HCT116 (cell line): ENCODE results near the gene MYBL2. TPM values are rescaled to one million over a fixed set of nuclear protein-coding genes. Genes with fewer than 3 reads are reported as not detected.

ENCODE experiments used
- ATAC-seq: fragments of 200-7000 bp; cut with Tn5 transposase; 2 replicates; pipeline ENCODE4 v1.9.1; 2020; ENCODE audit warnings: mild to moderate bottlenecking, moderate library complexity
- BruUV-seq: library from RNA; stranded (reverse); fragments of 400-500 nt; replicated peaks from 2 replicates; lab custom pipeline; 2021; lab: Mats Ljungman, UMichigan
- CTCF ChIA-PET: fragments of 300-600 bp; sonication (Branson Sonifier 250); formaldehyde crosslinking; loops from one replicate; lab custom pipeline; 2021; ENCODE audit warnings: antibody characterized with exemption; lab: Charles Lee
- POLR2A ChIA-PET: fragments of 300-600, 350-600 bp; sonication (Branson Sonifier 250); formaldehyde crosslinking; loops from one replicate; lab custom pipeline; 2021; ENCODE audit warnings: antibody characterized with exemption; lab: Charles Lee
- RAD21 ChIA-PET, 2 experiments: fragments of 300-600 bp; sonication (Branson Sonifier 250); formaldehyde crosslinking; loops; one replicate each; lab custom pipeline; 2023; ENCODE audit warnings: low total read pairs in 2 of 2; ENCODE audit not compliant: uncharacterized antibody in 2 of 2, unreplicated experiment in 2 of 2, low non-redundant PET in 1 of 2; lab: Charles Lee
- DNase-seq: peaks from one replicate; pipeline ENCODE4 v3.0.0-alpha.2; 2010; ENCODE audit warnings: low read depth, low spot score
- H2AFZ ChIP-seq: fragments of 200-600 bp; shearing (Covaris generic), sonication (generic); 2 replicates; pipeline ENCODE4 v1.6.1; 2017; ENCODE audit warnings: low read depth, mixed run types, mixed read lengths, antibody characterized with exemption, low read length; ENCODE audit not compliant: poor library complexity, severe bottlenecking
- H3K27ac ChIP-seq: 2 replicates; pipeline ENCODE4 v1.5.1; 2012; ENCODE audit warnings: low read depth, low read length
- H3K27me3 ChIP-seq: fragments of 200-600 bp; sonication (generic); 2 replicates; pipeline ENCODE4 v1.6.1; 2016; ENCODE audit warnings: mixed run types, low read length, mixed read lengths; ENCODE audit not compliant: insufficient read depth
- H3K36me3 ChIP-seq, 2 experiments: fragments of 200-500 bp in 1 of 2; fragments of 200-600 bp in 1 of 2; sonication (Bioruptor generic) in 1 of 2; sonication (generic) in 1 of 2; 2 replicates each; pipeline versions ENCODE4 v1.5.1 to v1.6.1; 2014 to 2016; ENCODE audit warnings: low read length in 2 of 2, inconsistent platforms in 1 of 2, mixed read lengths in 1 of 2, mixed run types in 1 of 2; ENCODE audit not compliant: insufficient read depth in 2 of 2, control insufficient read depth in 1 of 2
- H3K4me1 ChIP-seq, 2 experiments: fragments of 200-600 bp in 1 of 2; sonication (generic) in 1 of 2; 2 replicates each; pipeline versions ENCODE4 v1.5.1 to v1.6.1; 2012 to 2017; ENCODE audit warnings: low read length in 2 of 2, inconsistent platforms in 1 of 2, mild to moderate bottlenecking in 1 of 2, mixed read lengths in 1 of 2, mixed run types in 1 of 2, moderate library complexity in 1 of 2; ENCODE audit not compliant: insufficient read depth in 2 of 2, control insufficient read depth in 1 of 2
- H3K4me2 ChIP-seq: fragments of 200-600 bp; sonication (generic); 2 replicates; pipeline ENCODE4 v1.6.1; 2017; ENCODE audit warnings: mixed run types, low read length, mixed read lengths
- H3K4me3 ChIP-seq, 2 experiments: fragments of 200-600 bp in 1 of 2; sonication (generic) in 1 of 2; replicated peaks in 1 of 2; 2 replicates each; pipeline ENCODE4 v1.5.1; 2011 to 2016; ENCODE audit warnings: low read length in 2 of 2, control low read depth in 1 of 2, low read depth in 1 of 2, mild to moderate bottlenecking in 1 of 2, mixed read lengths in 1 of 2, mixed run types in 1 of 2
- H3K79me2 ChIP-seq: fragments of 200-600 bp; sonication (generic); 2 replicates; pipeline ENCODE4 v1.6.1; 2017; ENCODE audit warnings: mild to moderate bottlenecking, mixed run types, low read length, moderate library complexity, mixed read lengths; ENCODE audit not compliant: insufficient read depth
- H3K9ac ChIP-seq: fragments of 200-600 bp; sonication (generic); 2 replicates; pipeline ENCODE4 v1.6.1; 2016; ENCODE audit warnings: low read length, mixed read lengths
- H3K9me2 ChIP-seq: fragments of 200-600 bp; sonication (generic), shearing (Covaris generic); 2 replicates; pipeline ENCODE4 v1.6.1; 2017; ENCODE audit warnings: mixed run types, mild to moderate bottlenecking, moderate library complexity; ENCODE audit not compliant: insufficient read depth
- H3K9me3 ChIP-seq, 2 experiments: fragments of 200-500 bp in 1 of 2; fragments of 200-600 bp in 1 of 2; sonication (Bioruptor generic) in 1 of 2; sonication (generic) in 1 of 2; 2 replicates each; pipeline ENCODE4 v1.6.1; 2014 to 2017; ENCODE audit warnings: low read length in 2 of 2, mixed read lengths in 2 of 2, inconsistent platforms in 1 of 2, low read depth in 1 of 2, mild to moderate bottlenecking in 1 of 2, mixed run types in 1 of 2, moderate library complexity in 1 of 2; ENCODE audit not compliant: control insufficient read depth in 1 of 2, insufficient read depth in 1 of 2
- H4K20me1 ChIP-seq: fragments of 200-600 bp; sonication (generic), shearing (Covaris generic); 2 replicates; pipeline ENCODE4 v1.6.1; 2017; ENCODE audit warnings: mixed run types, mild to moderate bottlenecking, moderate library complexity; ENCODE audit not compliant: insufficient read depth
- CEBPB ChIP-seq: IDR thresholded peaks from 2 replicates; pipeline ENCODE4 v1.6.1; 2012; ENCODE audit warnings: low read depth
- EZH2 ChIP-seq: fragments of 200-600 bp; sonication (generic); IDR thresholded peaks from 2 replicates; pipeline ENCODE4 v1.6.1; 2017; ENCODE audit warnings: antibody characterized with exemption, mixed run types
- FOSL1 ChIP-seq: IDR thresholded peaks from 2 replicates; pipeline ENCODE4 v1.6.1; 2012; ENCODE audit warnings: low read depth
- JUND ChIP-seq: IDR thresholded peaks from 2 replicates; pipeline ENCODE4 v1.6.1; 2012
- MAX ChIP-seq: IDR thresholded peaks from 2 replicates; pipeline ENCODE4 v1.6.1; 2012
- YY1 ChIP-seq: IDR thresholded peaks from 2 replicates; pipeline ENCODE4 v1.6.1; 2011; ENCODE audit warnings: low read length, low read depth, moderate library complexity, mild to moderate bottlenecking; ENCODE audit not compliant: insufficient replicate concordance; ENCODE audit errors: extremely low read depth
- intact Hi-C: fragments of 100-400 bp; cut with micrococcal nuclease; formaldehyde crosslinking; loops from 2 replicates; pipeline ENCODE4 v1.10.0; 2022
- total RNA-seq: library from RNA; stranded (reverse); gene quantifications from one replicate; pipeline ENCODE4 v1.2.1, GENCODE V29; 2021; ENCODE audit not compliant: unreplicated experiment
- TF ChIP-seq, protein P1 (sequence below): IDR thresholded peaks from 2 replicates; pipeline ENCODE4 v1.6.1; 2012; ENCODE audit warnings: low read depth

The MYBL2 gene
- total RNA-seq, 1 experiment from 2014 or later, result 92.1 TPM

- no peak for TF ChIP-seq JUND
- TF ChIP-seq CEBPB, result no peak
- TF ChIP-seq FOSL1, result no peak
- no peak for TF ChIP-seq YY1
- TF ChIP-seq, protein P1, sequence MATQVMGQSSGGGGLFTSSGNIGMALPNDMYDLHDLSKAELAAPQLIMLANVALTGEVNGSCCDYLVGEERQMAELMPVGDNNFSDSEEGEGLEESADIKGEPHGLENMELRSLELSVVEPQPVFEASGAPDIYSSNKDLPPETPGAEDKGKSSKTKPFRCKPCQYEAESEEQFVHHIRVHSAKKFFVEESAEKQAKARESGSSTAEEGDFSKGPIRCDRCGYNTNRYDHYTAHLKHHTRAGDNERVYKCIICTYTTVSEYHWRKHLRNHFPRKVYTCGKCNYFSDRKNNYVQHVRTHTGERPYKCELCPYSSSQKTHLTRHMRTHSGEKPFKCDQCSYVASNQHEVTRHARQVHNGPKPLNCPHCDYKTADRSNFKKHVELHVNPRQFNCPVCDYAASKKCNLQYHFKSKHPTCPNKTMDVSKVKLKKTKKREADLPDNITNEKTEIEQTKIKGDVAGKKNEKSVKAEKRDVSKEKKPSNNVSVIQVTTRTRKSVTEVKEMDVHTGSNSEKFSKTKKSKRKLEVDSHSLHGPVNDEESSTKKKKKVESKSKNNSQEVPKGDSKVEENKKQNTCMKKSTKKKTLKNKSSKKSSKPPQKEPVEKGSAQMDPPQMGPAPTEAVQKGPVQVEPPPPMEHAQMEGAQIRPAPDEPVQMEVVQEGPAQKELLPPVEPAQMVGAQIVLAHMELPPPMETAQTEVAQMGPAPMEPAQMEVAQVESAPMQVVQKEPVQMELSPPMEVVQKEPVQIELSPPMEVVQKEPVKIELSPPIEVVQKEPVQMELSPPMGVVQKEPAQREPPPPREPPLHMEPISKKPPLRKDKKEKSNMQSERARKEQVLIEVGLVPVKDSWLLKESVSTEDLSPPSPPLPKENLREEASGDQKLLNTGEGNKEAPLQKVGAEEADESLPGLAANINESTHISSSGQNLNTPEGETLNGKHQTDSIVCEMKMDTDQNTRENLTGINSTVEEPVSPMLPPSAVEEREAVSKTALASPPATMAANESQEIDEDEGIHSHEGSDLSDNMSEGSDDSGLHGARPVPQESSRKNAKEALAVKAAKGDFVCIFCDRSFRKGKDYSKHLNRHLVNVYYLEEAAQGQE, result no peak
- TF ChIP-seq MAX, result no peak
These were observed 28.7 kb downstream of the MYBL2 start (continued) for GRCh38 chr20:43695571-43695970.

- peaks cover 19% of the 10 kb centered on the region; the same call in 1 of the 2 replicates for H3K79me2 ChIP-seq
- RAD21 ChIA-PET, result no interaction called here
- no peak overlapping the region for H2AFZ ChIP-seq
- no peaks in the 10 kb centered on the region for H4K20me1 ChIP-seq
- no peaks in the 10 kb centered on the region for H3K27me3 ChIP-seq
- H3K4me1 ChIP-seq, result no peaks in the 10 kb centered on the region
- no peak overlapping the region for H3K4me3 ChIP-seq
- H3K9me3 ChIP-seq, result no peaks in the 10 kb centered on the region
- BruUV-seq, result no TSS peak
- no peaks in the 10 kb centered on the region for H3K9me2 ChIP-seq
- H3K4me2 ChIP-seq, result no peak overlapping the region
- DNase-seq, result no peak
- no peak overlapping the region for H3K9ac ChIP-seq
- no peak for TF ChIP-seq EZH2
- TF ChIP-seq, all 23 proteins: peak for 0
- ChIA-PET POLR2A (no interaction called here), CTCF (no interaction called here)
- intact Hi-C loops, result no loop called here
- no peak overlapping the region for H3K27ac ChIP-seq
- ATAC-seq, result no peak
- peaks cover 7 to 45% of the 10 kb centered on the region in 2 experiments for H3K36me3 ChIP-seq
These were observed 33.1 kb downstream of the MYBL2 start for GRCh38 chr20:43699941-43700565.
